Esophagus squamous epithelium (tissue), 4 donors: ENCODE results near the gene HCAR3.

Experiments
- CTCF ChIP-seq, 6 experiments: fragments of 450-650 bp in 4 of 6; fragments of 200-600 bp in 2 of 6; sonication (generic) in 2 of 6; IDR thresholded peaks; one replicate each; pipeline ENCODE4 v1.5.1; 2016 to 2019; ENCODE audit warnings: antibody characterized with exemption in 6 of 6, mild to moderate bottlenecking in 4 of 6, moderate library complexity in 4 of 6
- POLR2A ChIP-seq, 4 donors: fragments of 450-650 bp; IDR thresholded peaks; one replicate each; pipeline ENCODE4 v1.6.1; 2017; ENCODE audit warnings: antibody characterized with exemption in 4 of 4, mild to moderate bottlenecking in 4 of 4, moderate library complexity in 3 of 4

GRCh38 chr12:122725452-122726079, 9.0 kb upstream of the HCAR3 start:
- TF ChIP-seq CTCF (IDR thresholded peaks at IDR 0.05), result no peak
- no peak for TF ChIP-seq POLR2A (IDR thresholded peaks at IDR 0.05)
